Coronary artery (tissue), 2 donors: ENCODE measurements around the gene MON2.

Experiments
- DNase-seq: peaks from one replicate; pipeline ENCODE4 v3.0.0-alpha.2; 2017; ENCODE audit warnings: low spot score
- H3K27ac ChIP-seq, 2 donors: fragments of 200-600 bp; sonication (generic); one replicate each; pipeline ENCODE4 v1.5.1; 2016 to 2019
- H3K4me3 ChIP-seq: fragments of 200-600 bp; sonication (generic); 2 replicates; pipeline ENCODE4 v1.5.1; 2016; ENCODE audit warnings: mild to moderate bottlenecking, moderate library complexity
- TF ChIP-seq, protein P1 (sequence below): fragments of 200-600 bp; sonication (generic); IDR thresholded peaks from one replicate; pipeline ENCODE4 v1.5.1; 2019; ENCODE audit warnings: antibody characterized with exemption

MON2 gene

DNA sequence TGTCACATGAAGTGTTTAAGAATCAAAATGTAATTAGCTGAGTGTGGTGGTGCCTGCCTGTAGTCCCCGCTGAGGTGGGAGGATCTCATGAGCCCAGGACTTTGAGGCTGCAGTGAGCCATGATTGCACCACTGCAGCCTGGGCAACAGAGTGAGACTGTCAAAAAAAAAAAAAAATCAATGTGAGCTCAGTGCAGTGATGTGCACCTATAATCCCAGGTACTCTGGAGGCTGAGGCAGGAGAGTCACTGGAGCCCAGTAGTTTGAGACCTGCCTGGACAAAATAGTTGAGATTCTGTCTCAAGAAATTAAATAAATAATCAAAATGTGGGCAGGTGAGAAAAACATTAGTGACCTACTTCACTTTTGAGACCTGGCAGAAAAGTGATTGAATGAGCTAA is 140.0 kb downstream of the MON2 start:
- TF ChIP-seq, protein P1, sequence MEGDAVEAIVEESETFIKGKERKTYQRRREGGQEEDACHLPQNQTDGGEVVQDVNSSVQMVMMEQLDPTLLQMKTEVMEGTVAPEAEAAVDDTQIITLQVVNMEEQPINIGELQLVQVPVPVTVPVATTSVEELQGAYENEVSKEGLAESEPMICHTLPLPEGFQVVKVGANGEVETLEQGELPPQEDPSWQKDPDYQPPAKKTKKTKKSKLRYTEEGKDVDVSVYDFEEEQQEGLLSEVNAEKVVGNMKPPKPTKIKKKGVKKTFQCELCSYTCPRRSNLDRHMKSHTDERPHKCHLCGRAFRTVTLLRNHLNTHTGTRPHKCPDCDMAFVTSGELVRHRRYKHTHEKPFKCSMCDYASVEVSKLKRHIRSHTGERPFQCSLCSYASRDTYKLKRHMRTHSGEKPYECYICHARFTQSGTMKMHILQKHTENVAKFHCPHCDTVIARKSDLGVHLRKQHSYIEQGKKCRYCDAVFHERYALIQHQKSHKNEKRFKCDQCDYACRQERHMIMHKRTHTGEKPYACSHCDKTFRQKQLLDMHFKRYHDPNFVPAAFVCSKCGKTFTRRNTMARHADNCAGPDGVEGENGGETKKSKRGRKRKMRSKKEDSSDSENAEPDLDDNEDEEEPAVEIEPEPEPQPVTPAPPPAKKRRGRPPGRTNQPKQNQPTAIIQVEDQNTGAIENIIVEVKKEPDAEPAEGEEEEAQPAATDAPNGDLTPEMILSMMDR, result no peak
- Histone ChIP-seq H3K27ac (no peak overlapping the region), H3K4me3 (no peak overlapping the region)
- no peak for DNase-seq

DNA sequence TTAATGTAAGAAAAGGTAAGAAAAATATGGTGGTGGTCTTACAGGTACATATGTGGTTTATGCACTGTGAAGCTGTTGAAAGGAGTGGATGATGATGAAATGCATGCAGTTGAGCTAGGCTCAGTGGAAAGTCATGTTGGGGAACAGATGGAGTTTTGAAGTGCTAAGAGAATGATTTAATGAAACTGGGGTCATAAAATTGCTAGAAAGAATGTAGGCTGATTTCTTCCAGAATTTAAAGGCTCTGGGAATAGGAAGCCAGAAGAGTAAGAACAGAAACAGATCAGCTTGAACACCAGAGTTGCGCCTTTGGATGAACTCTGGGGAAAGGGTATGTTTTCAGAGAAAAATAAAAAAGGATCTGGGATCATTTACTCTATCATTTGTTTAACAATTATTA is 146.5 kb downstream of the MON2 start:
- no peak overlapping the region for H3K4me3 ChIP-seq
- H3K27ac ChIP-seq, result no peak overlapping the region
- no peak for DNase-seq
- TF ChIP-seq, protein P1, result no peak

DNA sequence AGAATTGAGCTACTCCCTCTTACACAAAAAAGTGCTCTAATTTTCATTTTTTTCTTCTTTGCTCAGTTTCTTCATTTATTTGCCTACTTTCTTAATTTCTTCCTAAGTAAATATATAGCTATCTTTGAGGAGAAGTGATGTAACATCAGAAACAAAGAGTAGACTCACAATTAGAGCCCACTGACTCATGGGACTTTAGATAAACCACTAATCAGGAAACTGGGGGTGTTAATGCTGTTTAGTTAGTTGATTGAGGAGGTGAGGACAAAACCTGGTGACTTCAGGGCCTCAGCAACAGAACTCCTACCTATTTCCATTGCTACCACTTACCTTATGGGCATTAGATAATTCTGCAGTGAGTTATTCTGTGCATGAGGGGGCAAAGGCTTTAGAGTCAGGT is 151.7 kb downstream of the MON2 start:
- H3K27ac ChIP-seq, result no peak overlapping the region
- TF ChIP-seq, protein P1, result no peak
- H3K4me3 ChIP-seq, result no peak overlapping the region
- DNase-seq, result no peak

DNA sequence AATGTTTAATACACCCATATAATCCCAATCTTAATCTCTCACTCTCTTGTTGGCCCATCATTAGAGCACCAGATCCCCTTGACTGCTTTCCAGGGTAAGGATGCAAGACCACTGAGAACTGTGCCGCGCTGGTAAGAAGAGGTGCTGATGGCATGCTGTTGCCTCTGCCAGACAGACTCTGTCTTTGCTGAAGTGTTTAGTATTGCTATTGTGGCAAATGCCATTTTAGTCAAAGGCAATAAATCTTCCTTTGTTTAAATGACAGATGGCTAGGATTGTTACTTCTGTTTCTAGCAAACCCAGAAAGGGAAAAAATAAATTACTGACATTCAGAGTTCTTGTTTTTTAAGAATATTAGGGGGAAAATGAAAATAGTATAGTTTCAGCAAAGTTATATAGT is 152.3 kb downstream of the MON2 start:
- TF ChIP-seq, protein P1, result no peak
- Histone ChIP-seq H3K27ac (no peak overlapping the region), H3K4me3 (no peak overlapping the region)
- DNase-seq, result no peak

DNA sequence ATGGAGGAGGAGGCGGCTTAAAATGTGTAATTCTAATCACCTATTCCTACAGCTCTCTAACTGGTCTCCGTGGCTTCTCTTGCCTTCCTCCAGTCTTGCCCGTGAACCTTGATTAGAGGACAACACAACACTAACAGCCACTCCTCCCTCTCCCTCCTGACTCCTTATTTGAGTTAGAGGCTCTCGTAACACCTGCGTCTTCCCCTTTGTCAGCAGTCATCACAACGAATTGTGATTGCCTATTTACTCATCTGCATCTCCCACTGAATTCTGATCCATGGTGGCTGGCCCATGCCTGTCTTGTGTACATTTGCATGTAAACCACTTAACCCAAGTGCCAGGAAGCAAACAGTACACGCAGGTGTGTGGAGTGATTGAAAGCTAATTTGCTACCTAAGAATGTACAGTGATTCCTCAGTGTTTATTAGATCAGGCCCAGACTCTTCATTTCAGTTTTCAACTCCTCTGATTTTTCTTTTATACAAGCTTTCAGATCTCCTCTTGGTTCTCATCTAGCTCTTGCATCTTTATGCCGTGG is 154.5 kb downstream of the MON2 start:
- TF ChIP-seq, protein P1, result no peak
- H3K27ac ChIP-seq, result no peak overlapping the region
- H3K4me3 ChIP-seq, result no peak overlapping the region
- no peak for DNase-seq

DNA sequence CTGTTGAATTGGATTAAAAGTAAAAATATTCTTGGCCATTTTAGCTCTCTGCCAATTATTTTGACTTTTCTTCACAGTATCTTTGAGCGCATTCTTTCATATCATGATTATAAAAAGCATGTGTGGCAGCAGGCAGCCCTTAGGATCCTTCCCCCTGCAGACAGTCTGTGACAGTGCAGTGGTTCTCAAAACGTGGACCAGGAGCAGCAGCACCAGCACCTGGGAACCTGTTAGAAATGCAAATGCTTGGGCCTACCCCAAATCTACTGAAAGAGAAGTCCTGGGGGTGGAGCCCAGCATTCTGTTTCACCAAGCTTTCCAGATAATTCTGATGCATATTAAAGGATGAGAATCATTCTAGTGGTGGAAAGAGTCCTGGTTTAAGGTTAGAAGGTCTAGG is 155.6 kb downstream of the MON2 start:
- TF ChIP-seq, protein P1, result no peak
- no peak for DNase-seq
- H3K4me3 ChIP-seq, result no peak overlapping the region
- no peak overlapping the region for H3K27ac ChIP-seq

DNA sequence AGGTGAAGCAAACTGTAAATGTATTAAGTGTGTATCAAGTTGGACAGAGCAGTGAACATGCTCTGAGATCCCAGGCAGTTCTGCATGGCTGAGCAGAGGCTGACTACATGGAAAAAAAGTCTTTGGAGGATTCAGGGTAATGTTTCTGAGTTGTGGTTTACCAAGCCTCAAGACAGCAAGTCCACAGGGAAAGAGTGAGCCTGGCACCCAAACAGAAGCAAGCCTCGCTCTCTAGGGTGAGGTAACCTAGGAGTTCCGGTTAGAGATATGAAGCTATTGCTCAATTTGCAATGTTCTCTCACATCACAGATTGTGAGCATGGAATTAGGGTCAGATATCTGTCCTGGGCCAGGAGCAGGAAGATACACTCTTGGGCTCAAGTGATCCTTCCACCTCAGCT is 158.6 kb downstream of the MON2 start:
- TF ChIP-seq, protein P1, result no peak
- H3K27ac ChIP-seq, result no peak overlapping the region
- DNase-seq, result no peak

More for the DNA sequence above, 158.6 kb downstream of the MON2 start:
- H3K4me3 ChIP-seq, result no peak overlapping the region
